Measurements from ENCODE around the gene TMEM201.

DNA sequence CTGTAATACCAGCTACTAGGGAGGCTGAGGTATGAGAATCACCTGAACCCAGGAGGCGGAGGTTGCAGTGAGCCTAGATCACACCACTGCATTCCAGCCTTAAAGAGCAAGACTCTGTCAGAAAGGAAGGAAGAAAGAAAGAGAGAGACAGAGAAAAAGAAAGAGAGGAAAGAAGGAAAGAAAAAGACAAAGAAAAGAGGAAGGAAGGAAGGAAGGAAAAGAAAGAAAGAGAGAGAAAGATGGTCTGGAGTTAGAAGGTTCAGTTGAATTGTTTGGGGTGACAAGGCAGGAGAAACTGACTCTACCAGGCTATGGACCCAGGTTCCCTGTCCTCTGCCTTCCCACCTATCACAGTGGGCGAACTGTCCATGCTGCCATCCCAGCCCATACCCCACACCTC is 35.4 kb downstream of the TMEM201 start:
- TF ChIP-seq EP300 (IDR thresholded peaks at IDR 0.05; ENCODE audit: low read depth in 2 of 2, low read length in 2 of 2) (no peak), EP300 (CRISPR knock-in tag; IDR thresholded peaks at IDR 0.05; ENCODE audit: borderline replicate concordance) (no peak), ZNF792 (CRISPR knock-in tag; IDR thresholded peaks at IDR 0.05) (no peak), SETDB1 (CRISPR knock-in tag; IDR thresholded peaks at IDR 0.05; ENCODE audit: borderline replicate concordance) (no peak), ZNF224 (CRISPR knock-in tag; IDR thresholded peaks at IDR 0.05) (no peak), MZF1 (CRISPR knock-in tag; IDR thresholded peaks at IDR 0.05; ENCODE audit: borderline replicate concordance) (no peak)
- TF ChIP-seq, protein P1, sequence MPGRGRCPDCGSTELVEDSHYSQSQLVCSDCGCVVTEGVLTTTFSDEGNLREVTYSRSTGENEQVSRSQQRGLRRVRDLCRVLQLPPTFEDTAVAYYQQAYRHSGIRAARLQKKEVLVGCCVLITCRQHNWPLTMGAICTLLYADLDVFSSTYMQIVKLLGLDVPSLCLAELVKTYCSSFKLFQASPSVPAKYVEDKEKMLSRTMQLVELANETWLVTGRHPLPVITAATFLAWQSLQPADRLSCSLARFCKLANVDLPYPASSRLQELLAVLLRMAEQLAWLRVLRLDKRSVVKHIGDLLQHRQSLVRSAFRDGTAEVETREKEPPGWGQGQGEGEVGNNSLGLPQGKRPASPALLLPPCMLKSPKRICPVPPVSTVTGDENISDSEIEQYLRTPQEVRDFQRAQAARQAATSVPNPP (CRISPR knock-in tag; IDR thresholded peaks at IDR 0.05) = no peak
